ENCODE measurements around the gene SOWAHA. TPM values are rescaled to one million over a fixed set of nuclear protein-coding genes. Genes with fewer than 3 reads are reported as not detected.

SOWAHA gene
- total and polyA plus RNA-seq, 2 donors (not counting 3 experiments of a cell fraction or from before 2014, with no cell fraction given): not detected

- no peak overlapping the region for H2AFZ ChIP-seq (ENCODE audit: low read depth, low read length)
- FAIRE-seq (no peak), DNase-seq (ENCODE audit: low read depth, low spot score) (no peak)
- no peaks in the 10 kb centered on the region for H3K9me3 ChIP-seq (replicated peaks; ENCODE audit: control insufficient read depth, insufficient read depth, low read length)
- intact Hi-C loops (cut with micrococcal nuclease): no loop called here
- H3K27ac ChIP-seq (ENCODE audit: insufficient read depth, low read depth, low read length): no peak overlapping the region
- dilution Hi-C loops (cut with MboI; ENCODE audit: extremely low pct_ligation_motif_present, low sequenced_read_pairs): no loop called here
- no peak overlapping the region for H3K4me2 ChIP-seq (ENCODE audit: insufficient read depth, low read length)
- TF ChIP-seq GATA2 (IDR thresholded peaks at IDR 0.05; ENCODE audit: insufficient read depth, insufficient read length, low read depth, low read length): no peak
- TF ChIP-seq POLR2AphosphoS5 (IDR thresholded peaks at IDR 0.05; ENCODE audit: insufficient read depth, low read depth, low read length): no peak
- TF ChIP-seq FOS (IDR thresholded peaks at IDR 0.05; ENCODE audit: borderline replicate concordance, insufficient read depth, low read length): no peak
- TF ChIP-seq CTCF (IDR thresholded peaks at IDR 0.05; ENCODE audit: extremely low read depth in 1 of 2, insufficient read depth in 1 of 2, low read depth in 1 of 2, low read length in 2 of 2): no peak
- TF ChIP-seq POLR2A (IDR thresholded peaks at IDR 0.05; ENCODE audit: low read depth, low read length): no peak
- no peak for TF ChIP-seq MAX (IDR thresholded peaks at IDR 0.05; ENCODE audit: insufficient read depth, insufficient read length)
- no peak for TF ChIP-seq JUN (IDR thresholded peaks at IDR 0.05; ENCODE audit: borderline replicate concordance, insufficient read depth, insufficient read length, low read depth)
- no peak for TF ChIP-seq EZH2 (IDR thresholded peaks at IDR 0.05; ENCODE audit: borderline replicate concordance, low read depth, low read length, severe bottlenecking)
- no peak for TF ChIP-seq MYC (IDR thresholded peaks at IDR 0.05; ENCODE audit: low read depth, low read length)
- POLR2A ChIA-PET: no interaction called here
- no peaks in the 10 kb centered on the region for H4K20me1 ChIP-seq (replicated peaks; ENCODE audit: control insufficient read depth, extremely low read depth, insufficient read depth, low read length)
- CTCF ChIA-PET: interaction anchor here (1.2 to 1.9 kb wide), 2 partner anchors 12 to 34 kb away, joined by 4 to 11 read pairs; no protein-coding TSS in a partner anchor
- no peaks in the 10 kb centered on the region for H3K36me3 ChIP-seq (ENCODE audit: control insufficient read depth in 2 of 2, extremely low read depth in 1 of 2, insufficient read depth in 2 of 2, low read length in 2 of 2)
- H3K9ac ChIP-seq (replicated peaks; ENCODE audit: extremely low read depth, insufficient read depth, low read length): no peak overlapping the region
- H3K27me3 ChIP-seq (ENCODE audit: control insufficient read depth in 2 of 2, insufficient read depth in 2 of 2, low read length in 2 of 2): no peaks in the 10 kb centered on the region
- peaks cover 12% of the 10 kb centered on the region for H3K4me1 ChIP-seq (ENCODE audit: control insufficient read depth, extremely low read depth, insufficient read depth, low read length)
- H3K9me1 ChIP-seq (replicated peaks; ENCODE audit: control insufficient read depth, extremely low read depth, insufficient read depth, low read length): no peaks in the 10 kb centered on the region
- no peaks in the 10 kb centered on the region for H3K79me2 ChIP-seq (ENCODE audit: control insufficient read depth, insufficient read depth, low read length)
- H3K4me3 ChIP-seq (replicated peaks in 1 of 3; ENCODE audit: insufficient read depth in 1 of 3, low read depth in 1 of 3, low read length in 3 of 3): no peak overlapping the region
- BruUV-seq (replicated peaks): no TSS peak
Observed at GRCh38 chr5:132785864-132786263, 27.2 kb upstream of the SOWAHA start.

Data from endothelial cell of umbilical vein (primary cell).